GM23248 (cell line): Measurements from ENCODE around the gene RANBP10.

Source experiments
- EZH2 ChIP-seq: fragments of 200-600 bp; sonication (generic); IDR thresholded peaks from 2 replicates; pipeline ENCODE4 v1.6.1; 2018; ENCODE audit warnings: antibody characterized with exemption, mild to moderate bottlenecking; ENCODE audit not compliant: insufficient read depth, poor library complexity, severe bottlenecking
- EZH2phosphoT487 ChIP-seq: fragments of 200-600 bp; sonication (generic); IDR thresholded peaks from 2 replicates; pipeline ENCODE4 v1.6.1; 2018; ENCODE audit warnings: antibody characterized with exemption, moderate library complexity, mild to moderate bottlenecking, low read depth; ENCODE audit not compliant: insufficient read depth

GRCh38 chr16:67723911-67724305, 82.5 kb downstream of the RANBP10 start:
- no peak for TF ChIP-seq EZH2phosphoT487
- no peak for TF ChIP-seq EZH2
